ENCODE data around the gene RBM3.

GRCh38 chrX:48530736-48531135 lies 43.5 kb upstream of the RBM3 start:
- TF ChIP-seq CTCF (conservative IDR thresholded peaks at IDR 0.05; ENCODE audit: low read length): no peak
- no peak for TF ChIP-seq EZH2phosphoT487 (IDR thresholded peaks at IDR 0.05; ENCODE audit: borderline replicate concordance, low read depth, low read length)
